ENCODE results near the gene SRI.
A peak's percentile ranks its signal among the peaks of the same experiment; 100 is the strongest.
"Not testable (repeated sequence)": the region's sequence is repeated elsewhere in the genome, so short reads cannot be mapped to it uniquely, and the experiment has no call there.

The SRI gene

DNA sequence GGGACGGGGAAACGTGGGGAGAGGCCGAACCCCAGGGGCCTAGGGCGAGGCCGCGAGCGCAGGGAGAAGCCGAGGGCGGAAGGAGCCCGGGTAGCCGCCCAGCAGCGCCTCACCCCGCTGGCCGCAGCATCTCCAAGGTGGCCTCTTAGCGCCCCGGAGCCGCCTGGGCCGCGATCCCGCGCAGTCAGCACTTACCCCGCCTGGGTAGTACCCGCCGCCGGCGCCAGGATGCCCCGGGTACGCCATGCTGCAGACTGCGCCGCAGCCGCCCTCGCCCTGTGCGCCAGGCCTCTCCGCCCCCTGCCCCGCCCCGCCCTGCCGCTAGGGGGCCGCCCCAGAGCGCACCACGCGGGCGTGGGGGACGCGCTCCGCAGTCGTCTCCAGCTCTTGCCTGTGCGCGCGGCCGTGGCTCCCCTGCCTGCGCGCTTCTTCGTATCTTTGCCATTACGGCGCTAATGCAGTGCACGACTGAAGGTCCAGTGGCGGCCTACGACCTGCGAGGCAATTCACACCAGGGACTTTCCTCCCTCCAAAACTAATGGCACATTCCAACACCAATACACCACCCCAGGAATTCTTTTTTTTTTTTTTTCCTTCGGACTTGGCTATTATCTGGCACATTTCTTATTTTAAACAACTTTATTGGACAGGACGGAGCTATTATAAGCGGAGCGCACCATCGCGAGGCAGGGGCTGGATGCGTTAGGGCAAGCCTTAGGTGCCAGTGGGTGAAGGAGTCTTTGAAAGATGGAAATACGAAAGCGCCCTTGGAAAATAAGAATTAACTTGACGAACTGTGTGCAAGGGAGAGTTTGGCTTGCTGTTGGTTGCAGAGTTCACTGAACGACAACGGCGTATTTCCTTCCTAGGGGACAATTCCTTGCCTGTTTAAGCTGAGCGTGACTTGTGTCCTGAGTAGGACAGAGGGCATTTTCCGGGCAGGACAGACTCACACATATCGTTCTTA, at the start of gene SRI:
TSS of gene SRI (minus strand) at position 258 of the 967 bp plus-strand sequence. CDS start at position 246, 12 bp downstream.
- peak; percentile 63 to 93 for DNase-seq

GRCh38 chr7:88269586-88269985, 49.7 kb upstream of the SRI start:
- DNase-seq = no peak

DNA sequence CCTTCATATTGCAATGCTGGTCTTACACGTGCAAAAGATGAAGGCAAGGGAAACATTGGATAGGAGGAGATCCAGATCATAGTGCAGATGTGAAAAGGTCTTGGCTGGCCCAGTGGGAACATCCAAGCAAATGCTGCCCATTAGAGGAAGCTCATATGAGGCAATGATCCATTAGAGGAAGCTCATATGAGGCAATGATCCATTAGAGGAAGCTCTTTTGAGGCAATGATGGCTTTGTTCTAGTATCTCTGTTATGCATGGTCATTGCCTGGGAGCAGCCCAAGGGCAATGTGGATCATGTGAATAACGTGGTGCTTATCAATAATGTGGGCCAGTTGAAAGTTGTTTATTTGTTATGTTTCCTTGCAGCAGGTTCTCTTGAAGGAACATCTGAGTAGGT, 49.0 kb upstream of the SRI start:
- no peak for DNase-seq

- no peak for DNase-seq
Measured at GRCh38 chr7:88268051-88268450, 48.2 kb upstream of the SRI start.

DNA sequence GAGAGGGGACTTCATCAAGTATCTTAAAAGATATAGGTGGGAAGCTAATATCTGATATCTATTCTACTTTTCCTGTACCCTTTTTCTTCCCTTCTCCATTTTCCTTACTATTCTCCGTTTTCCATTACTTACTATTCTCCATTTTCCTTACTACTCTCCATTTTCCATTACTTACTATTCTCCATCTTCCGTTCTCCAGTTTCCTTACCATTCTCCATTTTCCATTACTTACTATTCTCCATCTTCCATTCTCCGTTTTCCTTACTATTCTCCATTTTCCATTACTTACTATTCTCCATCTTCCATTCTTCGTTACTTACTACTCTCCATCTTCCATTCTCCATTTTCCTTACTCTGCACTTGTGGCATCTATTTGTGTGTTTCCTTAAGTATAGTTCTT, 47.6 kb upstream of the SRI start:
- DNase-seq = no peak

GRCh38 chr7:88264987-88265386, 45.1 kb upstream of the SRI start:
- not testable (repeated sequence) for DNase-seq

GRCh38 chr7:88262562-88262961, 42.7 kb upstream of the SRI start:
- DNase-seq = no peak

- no peak for DNase-seq
Measured at GRCh38 chr7:88260719-88261118, 40.9 kb upstream of the SRI start.

DNA sequence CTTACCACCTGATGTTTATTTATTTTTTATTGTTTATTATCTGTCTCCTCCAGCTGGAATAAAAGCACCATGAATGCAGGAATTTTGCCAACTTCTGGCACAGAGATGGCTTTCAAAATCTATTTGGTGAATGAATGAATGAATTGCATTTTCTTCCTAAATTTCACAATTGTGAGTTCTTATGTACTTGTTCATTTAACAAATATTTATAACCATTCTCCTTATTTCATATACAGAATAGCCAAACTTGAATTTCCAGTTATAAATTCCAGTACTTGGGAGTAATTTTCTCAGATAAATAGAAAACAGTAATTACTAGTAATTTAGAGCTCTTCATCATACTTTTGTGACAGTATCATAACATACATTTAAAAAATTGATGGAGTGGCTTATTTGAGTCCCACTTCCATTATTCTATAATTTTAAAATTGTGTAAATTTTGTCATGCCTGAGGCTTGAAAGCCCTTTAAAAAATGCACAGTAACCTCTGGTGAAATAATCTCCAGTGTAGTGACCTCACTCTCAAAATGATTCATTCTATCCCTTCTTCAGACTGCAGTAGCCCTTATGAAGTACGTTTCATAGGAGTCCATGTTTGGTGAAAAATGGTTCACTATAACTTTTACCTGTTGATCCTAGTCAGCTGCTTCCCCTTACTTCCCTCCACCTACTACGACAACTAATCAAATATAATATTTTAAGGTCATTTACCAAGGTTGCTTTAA, 40.0 kb upstream of the SRI start:
- no peak for DNase-seq

DNA sequence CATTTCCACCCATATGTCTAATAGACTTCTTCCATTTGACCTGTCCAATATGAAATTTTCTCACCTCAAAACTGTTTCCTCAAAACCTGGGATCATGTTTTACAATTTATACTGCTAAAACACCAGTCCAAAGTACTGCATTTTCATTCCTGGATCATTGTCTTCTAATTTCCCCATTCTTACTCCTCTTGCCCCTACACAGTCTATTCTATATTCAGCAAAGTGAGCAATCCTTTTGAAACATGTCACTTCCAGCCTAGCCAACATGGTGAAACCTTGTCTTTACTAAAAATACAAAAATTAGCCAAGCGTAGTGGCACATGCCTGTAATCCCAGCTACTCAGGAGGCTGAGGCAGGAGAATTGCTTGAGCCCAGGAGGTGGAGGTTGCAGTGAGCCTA, 38.5 kb upstream of the SRI start:
- DNase-seq = not testable (repeated sequence)

DNA sequence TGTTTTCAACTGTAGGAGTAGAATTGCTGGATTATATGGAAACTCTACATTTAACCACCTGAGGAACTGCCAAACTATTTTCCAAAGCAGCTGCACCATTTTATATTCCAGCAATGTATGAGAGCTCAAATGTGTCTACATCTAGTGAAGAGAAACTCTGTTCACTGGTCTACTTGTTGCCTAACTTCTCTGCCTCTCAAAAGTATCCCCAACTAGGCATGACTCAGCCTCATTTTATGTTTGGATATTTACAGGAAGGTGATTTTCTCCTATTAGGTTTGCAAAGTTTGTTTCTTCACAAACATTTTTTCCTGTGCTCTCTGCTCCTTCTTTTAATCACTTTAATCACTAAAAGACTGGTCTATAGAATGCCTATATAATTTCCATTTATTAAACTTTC, 37.1 kb upstream of the SRI start:
- no peak for DNase-seq

DNA sequence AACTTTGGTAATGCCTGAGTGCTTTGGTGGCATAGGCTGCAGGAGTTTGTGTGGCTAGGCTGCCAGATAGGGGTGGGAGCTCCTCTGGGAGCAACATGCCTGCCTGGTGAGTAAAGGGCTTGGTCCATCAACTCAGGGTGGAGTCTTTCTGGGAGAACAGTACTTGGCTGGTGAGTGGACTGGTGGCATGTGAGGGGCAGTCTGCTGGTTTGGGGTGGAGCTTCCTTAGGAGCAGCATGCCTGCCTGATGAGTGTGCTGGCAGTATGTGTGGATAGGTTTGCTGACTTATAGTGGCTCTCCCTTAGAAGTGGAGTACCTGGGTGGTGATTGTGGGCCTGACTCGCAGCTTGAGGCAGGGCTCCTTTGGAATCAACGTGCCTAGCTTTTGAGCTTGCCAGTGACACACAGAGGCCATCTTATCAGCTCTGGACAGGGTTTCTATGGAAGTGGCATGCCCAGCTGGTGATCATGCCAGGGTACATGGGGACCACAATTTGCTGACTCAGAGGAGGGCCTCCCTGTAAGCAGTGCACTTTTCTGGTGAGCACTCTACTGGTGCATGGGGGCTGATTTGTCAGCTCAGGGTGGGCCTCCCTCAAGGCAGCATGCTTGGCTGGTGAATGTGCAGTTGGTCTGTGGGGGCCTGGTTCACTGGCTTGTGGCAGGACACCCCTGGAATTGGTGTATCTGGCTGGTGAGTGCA, 35.0 kb upstream of the SRI start:
- DNase-seq = no peak

DNA sequence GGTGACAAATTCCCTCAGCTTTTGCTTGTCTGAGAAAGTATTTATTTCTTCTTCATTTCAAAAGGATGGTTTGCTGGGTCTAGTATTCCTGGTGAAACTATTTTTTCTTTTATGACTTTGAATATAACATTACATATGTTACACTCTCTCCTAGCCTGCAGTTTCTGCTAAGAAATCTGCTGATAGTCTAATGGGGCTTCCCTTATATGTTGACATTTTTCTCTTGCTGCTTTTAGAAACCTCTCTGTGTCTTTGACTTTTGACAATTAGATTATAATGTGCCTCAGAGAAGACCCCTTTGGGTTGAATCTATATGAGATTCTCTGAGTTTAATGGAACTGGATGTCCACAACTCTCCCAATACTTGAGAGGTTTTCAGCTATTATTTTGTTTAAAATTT, 33.8 kb upstream of the SRI start:
- no peak for DNase-seq

DNA sequence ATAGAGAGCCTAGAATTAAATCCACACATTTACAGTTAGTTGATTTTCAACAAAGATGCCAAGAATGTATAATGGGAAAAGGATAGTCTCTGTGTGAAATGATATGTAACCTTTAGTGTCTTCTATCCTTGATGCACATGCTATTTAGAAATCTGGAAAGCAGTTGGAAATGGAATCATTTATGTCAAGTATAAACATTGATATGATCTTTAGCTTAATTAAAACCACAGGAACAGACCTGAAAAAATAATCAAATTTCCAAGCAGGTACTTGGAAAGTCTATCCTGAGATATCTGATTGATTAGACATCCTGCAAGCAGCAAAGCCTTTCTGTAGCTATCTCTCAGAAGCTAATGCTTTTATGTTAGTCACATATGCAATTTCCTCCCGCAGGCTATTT, 24.4 kb upstream of the SRI start:
- DNase-seq = no peak

- DNase-seq = peak; percentile 69 to 71
Measured at GRCh38 chr7:88243345-88243909, 23.6 kb upstream of the SRI start.

DNA sequence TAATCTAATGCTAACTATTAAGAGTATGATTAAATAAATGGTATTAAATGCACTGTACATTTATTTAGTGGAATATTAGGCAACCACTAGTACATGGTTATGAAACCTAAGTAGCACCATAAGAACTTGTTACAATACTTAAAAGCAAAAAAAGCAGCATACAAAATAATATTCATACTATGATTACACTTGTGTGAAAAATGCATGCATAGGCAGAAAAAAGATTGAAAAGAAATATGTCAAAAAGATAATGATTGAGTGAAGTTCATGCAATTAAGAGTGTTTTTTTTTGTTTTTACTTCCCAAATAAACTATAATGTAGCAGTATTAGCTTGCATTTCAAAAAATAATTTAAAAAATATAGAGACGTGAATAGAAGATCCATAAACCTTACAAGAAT, 20.0 kb upstream of the SRI start:
- no peak for DNase-seq

DNA sequence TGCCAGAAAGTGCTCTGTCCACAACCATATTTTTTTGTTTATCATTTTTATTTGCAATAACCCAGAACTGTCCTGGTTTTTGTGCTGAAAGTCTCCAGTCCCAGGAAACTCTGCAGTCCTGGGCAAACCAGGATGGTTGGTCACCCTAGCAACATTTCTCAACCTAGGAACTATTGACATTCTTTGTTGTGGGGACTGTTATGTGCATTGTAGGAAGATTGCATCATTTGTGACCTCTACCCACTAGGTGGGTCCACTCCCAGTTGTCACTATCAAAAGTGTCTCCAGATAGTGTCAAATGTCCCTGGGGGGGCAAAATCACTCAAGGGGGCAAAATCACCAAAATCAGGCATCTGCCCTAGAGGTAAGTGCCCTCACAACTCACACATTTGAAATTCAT, 14.0 kb upstream of the SRI start:
- no peak for DNase-seq

GRCh38 chr7:88230646-88231045, 10.8 kb upstream of the SRI start:
- no peak for DNase-seq

DNA sequence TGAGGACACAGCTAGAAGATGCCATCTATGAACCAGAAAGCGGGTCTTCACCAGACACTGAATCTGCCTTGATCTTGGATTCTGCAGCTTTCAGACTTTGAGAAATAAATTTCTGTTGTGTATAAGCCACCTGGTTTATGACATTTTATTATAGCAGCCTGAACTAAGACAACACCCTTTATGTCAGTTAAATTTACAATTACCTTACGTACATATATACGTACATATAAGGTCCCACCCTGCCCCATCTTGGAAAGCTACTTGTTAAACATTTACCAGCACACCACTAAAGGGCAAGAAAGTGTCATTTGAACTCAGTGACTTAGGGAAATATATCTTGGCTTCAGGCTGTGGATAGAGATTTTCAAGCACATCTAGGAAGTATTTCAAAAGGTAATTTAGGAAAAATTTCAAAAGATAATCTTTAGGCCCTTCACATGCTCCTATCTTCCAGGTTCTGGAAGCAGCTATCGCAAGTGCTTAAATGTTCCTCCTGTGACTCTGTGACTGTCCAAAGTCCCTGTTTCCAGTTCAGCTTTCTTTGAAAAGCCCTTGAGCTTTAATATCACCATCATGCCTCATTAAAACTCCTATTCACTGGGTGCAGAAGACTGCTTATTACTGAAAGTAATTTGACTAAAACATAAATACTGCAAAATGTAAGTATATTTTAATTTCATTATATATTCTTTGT, 9.6 kb upstream of the SRI start:
- DNase-seq = no peak

DNA sequence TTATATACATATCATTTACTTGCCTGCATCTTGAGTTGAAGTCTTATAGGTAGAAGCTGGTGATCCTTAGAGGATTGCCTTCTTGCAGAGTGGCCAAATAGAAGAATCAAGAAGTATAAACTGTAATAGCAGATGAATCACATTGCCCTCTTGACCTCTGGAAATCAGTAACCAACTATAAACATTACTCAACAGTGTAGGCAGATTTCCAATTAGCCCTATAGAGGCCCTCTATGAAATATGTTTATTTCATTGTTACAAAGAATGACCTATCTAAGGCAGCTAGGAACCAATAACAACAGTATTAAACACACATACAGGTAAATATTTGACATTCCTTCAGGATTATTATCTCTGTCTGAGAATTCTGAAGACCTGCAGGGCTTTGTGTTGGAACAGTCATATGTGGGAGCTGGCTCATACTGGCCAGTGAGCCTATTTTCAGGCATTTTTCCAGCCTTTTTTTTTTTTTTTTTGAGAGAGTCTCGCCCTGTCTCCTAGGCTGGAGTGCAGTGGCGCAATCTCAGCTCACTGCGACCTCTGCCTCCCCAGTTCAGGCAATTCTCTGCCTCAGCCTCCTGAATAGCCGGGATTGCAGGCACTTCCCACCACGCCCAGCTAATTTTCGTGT, 7.2 kb upstream of the SRI start:
- DNase-seq = no peak

GRCh38 chr7:88226201-88226600, 6.4 kb upstream of the SRI start:
- no peak for DNase-seq
